Peyer's patch (tissue), 4 donors: ENCODE data around the gene RACK1. TPM values are rescaled to one million over a fixed set of nuclear protein-coding genes. Genes with fewer than 3 reads are reported as not detected.

Source experiments
- DNase-seq, 3 donors: peaks; one replicate each; pipeline ENCODE4 v3.0.0-alpha.2; 2017 to 2019
- H3K27ac ChIP-seq, 4 donors: fragments of 200-600 bp; sonication (generic); one replicate each; pipeline ENCODE4 v1.5.1; 2016 to 2019
- H3K27me3 ChIP-seq, 2 donors: fragments of 200-600 bp; sonication (generic); one replicate each; pipeline ENCODE4 v1.5.1; 2019
- H3K36me3 ChIP-seq, 3 donors: fragments of 200-600 bp; sonication (generic); one replicate each; pipeline ENCODE4 v1.5.1; 2016 to 2019
- H3K4me1 ChIP-seq, 4 donors: fragments of 200-600 bp; sonication (generic); one replicate each; pipeline ENCODE4 v1.5.1; 2016 to 2019
- H3K4me3 ChIP-seq, 4 donors: fragments of 200-600 bp; sonication (generic); 1 replicate in 3 of 4; 2 replicates in 1 of 4; pipeline ENCODE4 v1.5.1; 2016 to 2019; ENCODE audit warnings: mild to moderate bottlenecking in 1 of 4
- H3K9me3 ChIP-seq, 4 donors: fragments of 200-600 bp; sonication (generic); one replicate each; pipeline ENCODE4 v1.5.1; 2016 to 2019; ENCODE audit warnings: mild to moderate bottlenecking in 1 of 4
- CTCF ChIP-seq, 6 experiments: fragments of 450-650 bp in 4 of 6; fragments of 200-600 bp in 2 of 6; sonication (generic) in 1 of 6; IDR thresholded peaks; one replicate each; pipeline ENCODE4 v1.5.1; 2017 to 2019; ENCODE audit warnings: antibody characterized with exemption in 6 of 6, mild to moderate bottlenecking in 3 of 6, moderate library complexity in 1 of 6
- POLR2A ChIP-seq, 2 donors: fragments of 450-650 bp; IDR thresholded peaks; one replicate each; pipeline ENCODE4 v1.5.1; 2017; ENCODE audit warnings: antibody characterized with exemption in 2 of 2, mild to moderate bottlenecking in 2 of 2, moderate library complexity in 2 of 2
- total RNA-seq, 4 donors: library from RNA; depleted of rRNA; stranded (reverse); fragments of >200 nt; gene quantifications; one replicate each; pipeline ENCODE4 v1.1.0, GENCODE V29; 2016

The RACK1 gene
- total RNA-seq, 4 donors from 2014 or later, result 1,067 to 1,931 (median 1,321) TPM

- H3K36me3 ChIP-seq, result peaks cover 0 to 81% (median 9%) of the 10 kb centered on the region in 3 donors
- TF ChIP-seq POLR2A (IDR thresholded peaks at IDR 0.05) (no peak), CTCF (IDR thresholded peaks at IDR 0.05) (no peak)
- no peaks in the 10 kb centered on the region for H3K9me3 ChIP-seq
- H3K27me3 ChIP-seq, result no peaks in the 10 kb centered on the region
- no peak overlapping the region for H3K4me3 ChIP-seq
- no peak overlapping the region for H3K27ac ChIP-seq
- DNase-seq, result no peak
- H3K4me1 ChIP-seq, result peaks cover 0 to 23% (median 9%) of the 10 kb centered on the region in 4 donors
These were observed 4.5 kb downstream of the RACK1 start for GRCh38 chr5:181239062-181239663.

GRCh38 chr5:181237729-181238385 is 5.8 kb downstream of the RACK1 start:
- no peak for TF ChIP-seq CTCF (IDR thresholded peaks at IDR 0.05)
- TF ChIP-seq POLR2A (IDR thresholded peaks at IDR 0.05), result no peak
- Histone ChIP-seq H3K27ac (no peak overlapping the region), H3K9me3 (no peaks in the 10 kb centered on the region), H3K27me3 (no peaks in the 10 kb centered on the region), H3K4me1 (peaks cover 0 to 23% (median 9%) of the 10 kb centered on the region in 4 donors), H3K36me3 (peaks cover 0 to 94% (median 9%) of the 10 kb centered on the region in 3 donors), H3K4me3 (no peak overlapping the region)
- no peak for DNase-seq

DNA sequence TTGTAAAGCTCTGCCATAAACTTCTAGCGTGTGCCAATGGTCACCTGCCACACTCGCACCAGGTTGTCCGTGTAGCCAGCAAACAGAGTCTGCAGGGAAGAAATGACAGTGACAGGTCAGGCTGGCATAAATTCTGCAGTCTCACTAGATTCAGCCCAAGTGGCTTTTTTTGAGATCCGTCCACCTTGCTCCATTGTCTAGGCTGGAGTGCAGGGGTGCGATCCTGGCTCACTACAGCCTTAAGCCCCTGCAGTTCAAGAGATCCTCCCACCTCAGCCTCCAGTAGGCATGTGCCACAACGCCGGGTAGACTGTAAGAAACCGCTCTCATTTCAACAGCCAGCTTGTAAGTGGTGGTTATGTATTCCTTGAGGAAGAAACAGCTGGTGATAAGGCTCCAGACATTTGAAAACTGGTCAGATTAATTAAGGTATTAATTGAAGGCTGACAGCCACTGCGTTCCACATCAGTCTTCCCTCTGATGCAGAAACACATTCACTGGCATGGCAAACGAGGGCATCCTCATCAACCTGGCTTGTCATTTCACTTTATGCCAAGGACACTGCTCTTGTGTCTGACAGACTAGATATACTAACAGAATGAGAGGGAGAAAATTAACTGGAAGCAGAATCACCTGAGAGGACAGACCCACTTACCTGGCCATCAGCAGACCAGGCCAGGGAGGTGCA is 6.6 kb downstream of the RACK1 start:
- H3K4me3 ChIP-seq, result no peak overlapping the region
- no peaks in the 10 kb centered on the region for H3K27me3 ChIP-seq
- TF ChIP-seq CTCF (IDR thresholded peaks at IDR 0.05) (no peak), POLR2A (IDR thresholded peaks at IDR 0.05) (no peak)
- no peak for DNase-seq
- no peaks in the 10 kb centered on the region for H3K9me3 ChIP-seq
- peaks cover 0 to 18% (median 5%) of the 10 kb centered on the region in 4 donors for H3K4me1 ChIP-seq
- no peak overlapping the region for H3K27ac ChIP-seq
- H3K36me3 ChIP-seq, result peaks cover 0 to 99% (median 9%) of the 10 kb centered on the region in 3 donors

GRCh38 chr5:181236471-181236870 is 7.2 kb downstream of the RACK1 start:
- no peaks in the 10 kb centered on the region for H3K27me3 ChIP-seq
- no peaks in the 10 kb centered on the region for H3K9me3 ChIP-seq
- H3K4me3 ChIP-seq, result no peak overlapping the region
- no peak overlapping the region for H3K27ac ChIP-seq
- no peak for DNase-seq
- TF ChIP-seq POLR2A (IDR thresholded peaks at IDR 0.05) (no peak), CTCF (IDR thresholded peaks at IDR 0.05) (no peak)
- peaks cover 0 to 12% (median under 1%) of the 10 kb centered on the region in 4 donors for H3K4me1 ChIP-seq
- H3K36me3 ChIP-seq, result peaks cover 0 to 95% (median 9%) of the 10 kb centered on the region in 3 donors

DNA sequence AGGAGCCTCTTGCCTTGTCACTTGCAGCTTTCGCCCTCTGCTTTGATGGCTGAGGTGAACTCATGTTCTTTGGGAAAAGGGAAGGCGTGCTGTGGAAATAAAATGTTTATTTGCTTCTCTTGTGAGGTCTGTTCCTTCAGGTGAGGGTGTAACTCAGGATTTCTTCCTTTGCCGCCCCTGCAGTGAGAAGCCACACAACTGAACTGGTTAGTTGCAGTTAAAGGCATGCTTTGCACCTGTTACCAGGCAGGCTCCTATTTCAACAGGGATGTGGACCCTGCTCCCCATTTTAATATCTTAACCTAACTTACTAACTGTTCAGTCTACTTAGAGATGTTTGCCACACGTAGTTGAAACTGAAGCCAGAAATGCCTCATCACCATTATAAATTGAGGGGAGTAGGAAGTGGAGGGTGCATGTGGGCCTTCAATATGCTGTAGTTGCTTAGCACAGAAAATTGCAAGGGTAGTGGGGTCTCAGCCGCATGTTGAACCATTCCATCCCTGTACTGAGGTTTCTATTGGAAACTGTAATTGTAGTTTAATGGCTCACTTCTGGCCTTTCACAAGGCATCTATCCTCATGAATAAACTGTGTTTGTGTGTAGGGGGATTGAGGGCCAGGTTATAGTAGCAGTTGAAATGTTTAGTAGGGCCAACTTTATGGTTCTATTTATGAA is 7.9 kb downstream of the RACK1 start:
- Histone ChIP-seq H3K36me3 (peaks cover 0 to 95% (median 9%) of the 10 kb centered on the region in 3 donors), H3K9me3 (no peaks in the 10 kb centered on the region), H3K27ac (no peak overlapping the region), H3K27me3 (no peaks in the 10 kb centered on the region), H3K4me1 (peaks cover 0 to 7% (median 0%) of the 10 kb centered on the region in 4 donors), H3K4me3 (no peak overlapping the region)
- no peak for TF ChIP-seq CTCF (IDR thresholded peaks at IDR 0.05)
- TF ChIP-seq POLR2A (IDR thresholded peaks at IDR 0.05), result no peak
- DNase-seq, result no peak
